ENCODE results near the gene ACAA2.
"Not testable (repeated sequence)": the region's sequence is repeated elsewhere in the genome, so short reads cannot be mapped to it uniquely, and the experiment has no call there.

Gene ACAA2

GRCh38 chr18:49811151-49811938, 2.0 kb downstream of the ACAA2 start:
- DNase-seq (ENCODE audit: low spot score): no peak

- not testable (repeated sequence) for DNase-seq (ENCODE audit: low spot score)
Measured at GRCh38 chr18:49808553-49809191, 4.7 kb downstream of the ACAA2 start.

- no peak for DNase-seq (ENCODE audit: low spot score)
Measured at GRCh38 chr18:49804096-49804495, 9.2 kb downstream of the ACAA2 start.

GRCh38 chr18:49802623-49803022, 10.7 kb downstream of the ACAA2 start:
- DNase-seq (ENCODE audit: low spot score): no peak

- not testable (repeated sequence) for DNase-seq (ENCODE audit: low spot score)
Measured at GRCh38 chr18:49800491-49800890, 12.8 kb downstream of the ACAA2 start.

- DNase-seq (ENCODE audit: low spot score): not testable (repeated sequence)
Measured at GRCh38 chr18:49799806-49800205, 13.5 kb downstream of the ACAA2 start.

GRCh38 chr18:49798001-49798400, 15.3 kb downstream of the ACAA2 start:
- DNase-seq (ENCODE audit: low spot score): no peak

- no peak for DNase-seq (ENCODE audit: low spot score)
Measured at GRCh38 chr18:49795612-49796552, 17.5 kb downstream of the ACAA2 start.

GRCh38 chr18:49794743-49795142, 18.6 kb downstream of the ACAA2 start:
- no peak for DNase-seq (ENCODE audit: low spot score)

- not testable (repeated sequence) for DNase-seq (ENCODE audit: low spot score)
Measured at GRCh38 chr18:49789560-49790134, 23.7 kb downstream of the ACAA2 start.

- no peak for DNase-seq (ENCODE audit: low spot score)
Measured at GRCh38 chr18:49788327-49788898, 24.9 kb downstream of the ACAA2 start.

GRCh38 chr18:49786019-49786720, 27.2 kb downstream of the ACAA2 start:
- DNase-seq (ENCODE audit: low spot score): no peak

- DNase-seq (ENCODE audit: low spot score): no peak
Measured at GRCh38 chr18:49784427-49785185, 28.7 kb downstream of the ACAA2 start.

- DNase-seq (ENCODE audit: low spot score): not testable (repeated sequence)
Measured at GRCh38 chr18:49783631-49784030, 29.7 kb downstream of the ACAA2 start.

GRCh38 chr18:49778826-49779465, 34.4 kb downstream of the ACAA2 start:
- no peak for DNase-seq (ENCODE audit: low spot score)

- DNase-seq (ENCODE audit: low spot score): no peak
Measured at GRCh38 chr18:49769047-49769728, 44.1 kb downstream of the ACAA2 start.

GRCh38 chr18:49768051-49768391, 45.3 kb downstream of the ACAA2 start:
- no peak for DNase-seq (ENCODE audit: low spot score)

- DNase-seq (ENCODE audit: low spot score): no peak
Measured at GRCh38 chr18:49767111-49768050, 46.0 kb downstream of the ACAA2 start.

Data from hematopoietic multipotent progenitor cell treated with erythropoietin and hydrocortisone succinate and interleukin-3 and kit ligand, for 17 days (in vitro differentiated cells).